Neural progenitor cell (in vitro differentiated cells): Measurements from ENCODE around the gene BNIP1.

Experiments
- EZH2 ChIP-seq: fragments of 200-600 bp; sonication (generic); IDR thresholded peaks from 2 replicates; pipeline ENCODE4 v1.6.1; 2017; ENCODE audit warnings: antibody characterized with exemption, mild to moderate bottlenecking, moderate library complexity
- EZH2phosphoT487 ChIP-seq: fragments of 200-600 bp; sonication (generic); IDR thresholded peaks from 2 replicates; pipeline ENCODE4 v1.6.1; 2017; ENCODE audit warnings: antibody characterized with exemption
- TF ChIP-seq, protein P1 (sequence below): fragments of 200-600 bp; sonication (generic); IDR thresholded peaks from 2 replicates; pipeline ENCODE4 v1.5.1; 2017; ENCODE audit warnings: antibody characterized with exemption, mild to moderate bottlenecking

DNA sequence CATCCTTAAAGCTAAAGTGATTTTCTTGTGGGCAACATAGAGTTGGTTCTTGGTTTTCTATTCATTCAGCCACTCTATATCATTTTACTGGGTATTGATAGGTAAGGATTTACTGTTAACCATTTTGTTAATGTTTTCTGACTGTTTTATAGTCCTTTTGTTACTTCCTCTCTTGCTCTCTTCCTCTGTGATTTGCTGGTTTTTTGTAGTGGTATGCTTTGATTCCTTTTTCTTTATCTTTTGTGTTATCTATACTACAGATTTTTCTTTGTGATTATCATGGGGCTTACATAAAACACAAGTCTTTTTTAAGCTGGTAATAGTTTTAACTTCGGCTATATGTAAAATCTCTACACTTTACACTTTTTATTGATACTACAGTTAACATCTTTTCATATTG, 44.9 kb upstream of the BNIP1 start:
- TF ChIP-seq, protein P1, sequence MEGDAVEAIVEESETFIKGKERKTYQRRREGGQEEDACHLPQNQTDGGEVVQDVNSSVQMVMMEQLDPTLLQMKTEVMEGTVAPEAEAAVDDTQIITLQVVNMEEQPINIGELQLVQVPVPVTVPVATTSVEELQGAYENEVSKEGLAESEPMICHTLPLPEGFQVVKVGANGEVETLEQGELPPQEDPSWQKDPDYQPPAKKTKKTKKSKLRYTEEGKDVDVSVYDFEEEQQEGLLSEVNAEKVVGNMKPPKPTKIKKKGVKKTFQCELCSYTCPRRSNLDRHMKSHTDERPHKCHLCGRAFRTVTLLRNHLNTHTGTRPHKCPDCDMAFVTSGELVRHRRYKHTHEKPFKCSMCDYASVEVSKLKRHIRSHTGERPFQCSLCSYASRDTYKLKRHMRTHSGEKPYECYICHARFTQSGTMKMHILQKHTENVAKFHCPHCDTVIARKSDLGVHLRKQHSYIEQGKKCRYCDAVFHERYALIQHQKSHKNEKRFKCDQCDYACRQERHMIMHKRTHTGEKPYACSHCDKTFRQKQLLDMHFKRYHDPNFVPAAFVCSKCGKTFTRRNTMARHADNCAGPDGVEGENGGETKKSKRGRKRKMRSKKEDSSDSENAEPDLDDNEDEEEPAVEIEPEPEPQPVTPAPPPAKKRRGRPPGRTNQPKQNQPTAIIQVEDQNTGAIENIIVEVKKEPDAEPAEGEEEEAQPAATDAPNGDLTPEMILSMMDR, result no peak
- TF ChIP-seq EZH2, result no peak
- TF ChIP-seq EZH2phosphoT487, result no peak
